ENCODE measurements around the gene RRM2. TPM values are rescaled to one million over a fixed set of nuclear protein-coding genes. Genes with fewer than 3 reads are reported as not detected.

Gene RRM2
- total RNA-seq, 1 donor from 2014 or later = 2.3 TPM

DNA sequence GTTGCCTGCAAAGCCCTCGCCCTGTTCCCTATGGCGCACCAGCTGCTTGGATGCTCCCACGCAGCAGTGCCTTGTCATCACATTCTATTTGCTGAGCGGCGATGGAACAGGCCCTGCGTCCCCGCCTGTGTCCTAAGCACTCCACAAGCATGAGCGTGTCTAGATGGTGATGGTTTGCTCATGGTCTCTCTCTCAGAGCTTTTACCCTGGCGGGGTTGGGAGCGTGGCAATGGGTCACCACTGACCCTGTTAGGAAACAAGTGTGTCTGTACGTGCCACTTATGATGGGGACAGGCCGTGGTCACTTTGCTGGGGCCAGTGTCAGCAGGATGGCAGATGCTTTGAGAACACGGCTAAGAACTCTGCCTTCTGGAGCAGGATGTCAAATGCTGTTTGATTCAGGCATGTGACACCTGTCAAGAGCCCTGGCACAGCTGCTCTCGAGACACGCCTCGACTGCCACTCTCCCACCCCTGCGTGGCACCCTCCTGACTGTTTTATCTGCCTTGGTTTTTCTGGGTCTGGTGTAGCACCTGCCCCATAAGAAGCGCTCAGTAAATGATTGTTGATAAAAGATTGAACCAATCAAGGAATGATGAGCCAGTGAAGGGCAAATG, 44.2 kb downstream of the RRM2 start:
- DNase-seq (no peak), ATAC-seq (no peak)
- H3K4me1 ChIP-seq = no peaks in the 10 kb centered on the region
- no peaks in the 10 kb centered on the region for H3K9me3 ChIP-seq
- H3K36me3 ChIP-seq = no peaks in the 10 kb centered on the region
- intact Hi-C loops (cut with DNase I) = no loop called here
- H3K27ac ChIP-seq = no peak overlapping the region
- H3K4me3 ChIP-seq = no peak overlapping the region
- no peaks in the 10 kb centered on the region for H3K27me3 ChIP-seq
- TF ChIP-seq CTCF (IDR thresholded peaks at IDR 0.05) = no peak

- H3K36me3 ChIP-seq = no peaks in the 10 kb centered on the region
- H3K9me3 ChIP-seq = no peaks in the 10 kb centered on the region
- no peak for ATAC-seq
- no peak for TF ChIP-seq CTCF (IDR thresholded peaks at IDR 0.05)
- H3K27ac ChIP-seq = no peak overlapping the region
- no peaks in the 10 kb centered on the region for H3K27me3 ChIP-seq
- H3K4me1 ChIP-seq = no peaks in the 10 kb centered on the region
- DNase-seq = no peak
- H3K4me3 ChIP-seq = no peak overlapping the region
- intact Hi-C loops (cut with DNase I) = no loop called here
These were observed 44.8 kb downstream of the RRM2 start for GRCh38 chr2:10167316-10167715.

GRCh38 chr2:10168221-10168620, 45.7 kb downstream of the RRM2 start:
- Histone ChIP-seq H3K27ac (no peak overlapping the region), H3K4me1 (no peaks in the 10 kb centered on the region), H3K36me3 (no peaks in the 10 kb centered on the region), H3K4me3 (no peak overlapping the region), H3K27me3 (no peaks in the 10 kb centered on the region), H3K9me3 (no peaks in the 10 kb centered on the region)
- no peak for ATAC-seq
- intact Hi-C loops (cut with DNase I) = no loop called here
- no peak for DNase-seq
- no peak for TF ChIP-seq CTCF (IDR thresholded peaks at IDR 0.05)

- intact Hi-C loops (cut with DNase I) = no loop called here
- H3K27ac ChIP-seq = no peak overlapping the region
- DNase-seq = no peak
- no peaks in the 10 kb centered on the region for H3K4me1 ChIP-seq
- ATAC-seq = no peak
- H3K4me3 ChIP-seq = no peak overlapping the region
- no peaks in the 10 kb centered on the region for H3K27me3 ChIP-seq
- H3K9me3 ChIP-seq = no peaks in the 10 kb centered on the region
- no peaks in the 10 kb centered on the region for H3K36me3 ChIP-seq
- no peak for TF ChIP-seq CTCF (IDR thresholded peaks at IDR 0.05)
These were observed 46.6 kb downstream of the RRM2 start for GRCh38 chr2:10169053-10169578.

DNA sequence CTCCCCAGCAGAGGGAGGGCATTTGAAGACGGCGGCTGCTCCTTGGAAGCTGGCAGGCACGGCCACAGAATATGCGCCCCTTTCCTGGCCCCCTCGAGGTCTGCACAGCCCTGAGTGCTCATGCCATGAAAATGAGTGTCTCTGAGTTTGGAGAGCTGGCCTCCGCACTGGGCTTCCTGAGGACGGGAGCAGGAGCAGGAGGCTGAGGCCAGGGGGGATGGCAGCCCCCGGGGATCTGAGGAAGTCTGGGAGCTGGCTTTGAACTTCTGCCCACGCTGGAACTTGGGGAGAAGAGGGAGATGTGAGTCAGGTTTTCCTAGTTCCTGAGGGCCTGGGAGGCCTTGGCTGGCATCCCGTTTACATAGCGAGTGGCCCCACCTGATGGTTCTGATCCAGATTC, 47.0 kb downstream of the RRM2 start:
- no peak for DNase-seq
- no peaks in the 10 kb centered on the region for H3K36me3 ChIP-seq
- TF ChIP-seq CTCF (IDR thresholded peaks at IDR 0.05) = no peak
- intact Hi-C loops (cut with DNase I) = no loop called here
- no peaks in the 10 kb centered on the region for H3K4me1 ChIP-seq
- H3K4me3 ChIP-seq = no peak overlapping the region
- H3K27ac ChIP-seq = no peak overlapping the region
- ATAC-seq = no peak
- H3K9me3 ChIP-seq = no peaks in the 10 kb centered on the region
- H3K27me3 ChIP-seq = no peaks in the 10 kb centered on the region

DNA sequence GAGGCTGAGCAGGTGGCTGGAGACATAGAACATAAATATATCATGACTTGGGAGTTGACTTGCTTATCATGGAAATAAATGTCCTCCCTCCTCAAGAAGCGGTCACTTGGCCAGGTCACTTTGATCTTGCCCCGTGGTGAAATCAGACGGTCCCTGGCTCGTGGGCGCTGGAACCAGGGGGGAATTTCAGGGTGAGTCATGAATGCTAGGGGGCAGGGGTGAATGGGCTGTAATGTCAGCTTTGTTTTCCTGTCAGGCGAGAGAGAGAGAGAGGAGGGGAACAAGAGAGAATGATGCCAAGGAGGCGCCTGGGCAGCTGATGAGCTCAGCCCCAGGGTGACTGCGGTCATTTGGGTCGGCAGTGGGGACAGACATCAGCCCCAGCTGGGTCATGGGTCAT, 47.7 kb downstream of the RRM2 start:
- Histone ChIP-seq H3K4me1 (no peaks in the 10 kb centered on the region), H3K36me3 (no peaks in the 10 kb centered on the region), H3K27ac (no peak overlapping the region), H3K4me3 (no peak overlapping the region), H3K27me3 (no peaks in the 10 kb centered on the region), H3K9me3 (no peaks in the 10 kb centered on the region)
- intact Hi-C loops (cut with DNase I) = no loop called here
- no peak for ATAC-seq
- no peak for DNase-seq
- TF ChIP-seq CTCF (IDR thresholded peaks at IDR 0.05) = no peak

Data from upper lobe of right lung (tissue), 1 donor.